HG03558 (cell line): ENCODE measurements around the gene C8G.
A peak's percentile ranks its signal among the peaks of the same experiment; 100 is the strongest.

ENCODE experiments used
- ATAC-seq: cut with Tn5 transposase; IDR thresholded peaks from one replicate; pipeline ENCODE4 v1.9.1; 2021; ENCODE audit warnings: moderate number of reproducible peaks; ENCODE audit not compliant: unreplicated experiment; ENCODE audit errors: extremely low read depth

The C8G gene

GRCh38 chr9:136940526-136941230 lies 4.4 kb upstream of the C8G start:
- no peak for ATAC-seq

- no peak for ATAC-seq
Measured at GRCh38 chr9:136941231-136942111, 3.6 kb upstream of the C8G start.

GRCh38 chr9:136942112-136942880 lies 2.7 kb upstream of the C8G start:
- ATAC-seq = no peak

- no peak for ATAC-seq
Measured at GRCh38 chr9:136942881-136943230, 2.2 kb upstream of the C8G start.

- ATAC-seq = no peak
Measured at GRCh38 chr9:136943291-136944211, 1.5 kb upstream of the C8G start.

- ATAC-seq = peak; percentile 20
Measured at GRCh38 chr9:136944212-136944518, 878 bp upstream of the C8G start.

- no peak for ATAC-seq
Measured at GRCh38 chr9:136945333-136946227, 537 bp downstream of the C8G start.

- ATAC-seq = no peak
Measured at GRCh38 chr9:136946228-136947027, 1.4 kb downstream of the C8G start.

- no peak for ATAC-seq
Measured at GRCh38 chr9:136947028-136947891, 2.2 kb downstream of the C8G start.

- ATAC-seq = no peak
Measured at GRCh38 chr9:136947955-136948510, 3.0 kb downstream of the C8G start.

GRCh38 chr9:136949239-136949816 lies 4.3 kb downstream of the C8G start:
- ATAC-seq = no peak

- ATAC-seq = peak; percentile 51
Measured at GRCh38 chr9:136949817-136950655, 5.0 kb downstream of the C8G start.

- ATAC-seq = no peak
Measured at GRCh38 chr9:136950656-136951276, 5.7 kb downstream of the C8G start.

- no peak for ATAC-seq
Measured at GRCh38 chr9:136951541-136952320, 6.7 kb downstream of the C8G start, which contains the start of gene LCN12. TSS of gene LCN12 (plus strand) at chr9:136952273. CDS start at chr9:136952328, 55 bp downstream.
